ENCODE results near the gene FBXL3. TPM values are rescaled to one million over a fixed set of nuclear protein-coding genes. Genes with fewer than 3 reads are reported as not detected.

FBXL3 gene
- total and polyA plus RNA-seq, 2 of the 13 experiments (the other 11 are each of a cell fraction or from before 2014, with no cell fraction given), result 11.5 to 18.5 TPM

DNA sequence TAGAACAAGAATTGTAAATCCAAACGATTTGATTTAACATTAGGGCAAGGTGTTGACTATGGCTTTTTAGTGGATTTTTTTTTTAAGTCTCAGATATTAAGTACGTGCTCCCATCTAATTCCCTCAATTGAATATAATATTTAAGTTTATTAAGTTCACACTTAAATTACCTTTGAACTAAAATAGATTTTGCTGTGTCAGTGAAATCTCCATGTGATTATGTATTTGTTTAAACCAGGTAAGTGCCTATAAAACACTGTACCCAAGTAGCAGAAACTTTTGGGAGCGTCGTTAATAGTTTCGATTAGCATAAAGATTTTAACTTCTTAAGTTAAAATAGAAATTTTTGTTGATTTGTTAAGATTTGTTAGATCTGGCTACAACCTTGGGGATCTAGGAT lies 33.5 kb downstream of the FBXL3 start:
- no TSS peak for BruUV-seq (replicated peaks)
- POLR2A ChIA-PET, result interaction anchor here (2.3 kb wide), 1 partner anchor 33 kb away, joined by 12 read pairs; the partner anchor contains the start of gene FBXL3

More for the DNA sequence above, 33.5 kb downstream of the FBXL3 start:
- Histone ChIP-seq H3K27ac (ENCODE audit: extremely low read length, insufficient read depth, low read length) (no peak overlapping the region), H2AFZ (ENCODE audit: low read length) (no peak overlapping the region), H3K9me3 (ENCODE audit: low read length) (no peaks in the 10 kb centered on the region), H3K27me3 (ENCODE audit: control insufficient read depth in 1 of 2, insufficient read depth in 2 of 2, low read length in 2 of 2) (peaks cover 0 to under 1% of the 10 kb centered on the region in 2 experiments; a peak in 2 of 5 replicates), H3K4me3 (replicated peaks in 1 of 3; ENCODE audit: insufficient read depth in 1 of 3, low read depth in 2 of 3, low read length in 3 of 3) (peak overlapping the region in 2 of 3 experiments; percentile 73 to 80; a peak in 1 of 6 replicates), H3K4me1 (ENCODE audit: insufficient read depth, low read length) (peaks cover 23% of the 10 kb centered on the region), H3K36me3 (replicated peaks in 1 of 2; ENCODE audit: control insufficient read depth in 1 of 2, insufficient read depth in 2 of 2, low read length in 2 of 2) (0 out of 5 replicates have a peak, but pooled peaks cover 0 to 4% of the 10 kb centered on the region in 2 experiments), H3K4me2 (ENCODE audit: low read depth, low read length) (0 out of 2 replicates have a peak overlapping the region, but pooled peaks have one; percentile 5), H3K79me2 (ENCODE audit: insufficient read depth, low read length) (no peaks in the 10 kb centered on the region), H4K20me1 (ENCODE audit: insufficient read depth, low read length) (no peaks in the 10 kb centered on the region), H3K9ac (ENCODE audit: insufficient read depth, low read depth, low read length) (no peak overlapping the region)
- intact Hi-C loops (cut with micrococcal nuclease; ENCODE audit: unreplicated experiment) (no loop called here), in situ Hi-C loops (cut with HindIII; ENCODE audit: extremely low pct_ligation_motif_present, low pct_unique_long_range_greater_than_20kb) (no loop called here)
- CTCF ChIA-PET (ENCODE audit: low intra/inter-chr PET ratio, low total read pairs), result no interaction called here
- DNase-seq (ENCODE audit: low spot score) (no peak), ATAC-seq (no peak), FAIRE-seq (no peak)
- 83% methylated on average over 5 of the region's 5 CpGs for WGBS (ENCODE audit: low lambda C conversion rate)
- TF ChIP-seq MAFF (IDR thresholded peaks at IDR 0.05; ENCODE audit: low read depth, low read length) (peak; percentile 77), ZBTB26 (CRISPR knock-in tag; IDR thresholded peaks at IDR 0.05; ENCODE audit: borderline replicate concordance) (no peak), MAFK (conservative IDR thresholded peaks at IDR 0.05 in 1 of 2, IDR thresholded peaks at IDR 0.05 in 1 of 2; ENCODE audit: low read length in 2 of 2) (peak; percentile 71 to 89)
- TF ChIP-seq, protein P1, sequence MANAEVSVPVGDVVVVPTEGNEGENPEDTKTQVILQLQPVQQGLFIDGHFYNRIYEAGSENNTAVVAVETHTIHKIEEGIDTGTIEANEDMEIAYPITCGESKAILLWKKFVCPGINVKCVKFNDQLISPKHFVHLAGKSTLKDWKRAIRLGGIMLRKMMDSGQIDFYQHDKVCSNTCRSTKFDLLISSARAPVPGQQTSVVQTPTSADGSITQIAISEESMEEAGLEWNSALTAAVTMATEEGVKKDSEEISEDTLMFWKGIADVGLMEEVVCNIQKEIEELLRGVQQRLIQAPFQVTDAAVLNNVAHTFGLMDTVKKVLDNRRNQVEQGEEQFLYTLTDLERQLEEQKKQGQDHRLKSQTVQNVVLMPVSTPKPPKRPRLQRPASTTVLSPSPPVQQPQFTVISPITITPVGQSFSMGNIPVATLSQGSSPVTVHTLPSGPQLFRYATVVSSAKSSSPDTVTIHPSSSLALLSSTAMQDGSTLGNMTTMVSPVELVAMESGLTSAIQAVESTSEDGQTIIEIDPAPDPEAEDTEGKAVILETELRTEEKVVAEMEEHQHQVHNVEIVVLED (CRISPR knock-in tag; IDR thresholded peaks at IDR 0.05; ENCODE audit: borderline replicate concordance), result no peak

Data from HepG2 (cell line).